GM23248 (cell line): Measurements from ENCODE around the gene STAB2. TPM values are rescaled to one million over a fixed set of nuclear protein-coding genes. Genes with fewer than 3 reads are reported as not detected.

Experiments used
- DNase-seq: peaks from one replicate; pipeline ENCODE4 v3.0.0-alpha.2; 2015
- H2AFZ ChIP-seq: fragments of 200-600 bp; sonication (generic); 2 replicates; pipeline ENCODE4 v1.6.1; 2016; ENCODE audit warnings: antibody characterized with exemption
- H3F3A ChIP-seq: fragments of 200-600 bp; sonication (generic); 2 replicates; pipeline ENCODE4 v1.6.1; 2016; ENCODE audit warnings: mild to moderate bottlenecking, antibody characterized with exemption, mixed run types; ENCODE audit not compliant: insufficient read depth
- H3K27ac ChIP-seq: fragments of 200-600 bp; sonication (generic); 2 replicates; pipeline ENCODE4 v1.5.1; 2016; ENCODE audit warnings: mild to moderate bottlenecking
- H3K27me3 ChIP-seq: fragments of 200-600 bp; sonication (generic); replicated peaks from 2 replicates; pipeline ENCODE4 v1.6.1; 2016; ENCODE audit warnings: mild to moderate bottlenecking; ENCODE audit not compliant: insufficient read depth
- H3K36me3 ChIP-seq: fragments of 200-600 bp; sonication (generic); 2 replicates; pipeline ENCODE4 v1.6.1; 2016; ENCODE audit warnings: low read depth, mild to moderate bottlenecking
- H3K4me1 ChIP-seq: fragments of 200-600 bp; sonication (generic); 2 replicates; pipeline ENCODE4 v1.6.1; 2016; ENCODE audit warnings: mild to moderate bottlenecking; ENCODE audit not compliant: insufficient read depth
- H3K4me2 ChIP-seq: fragments of 200-600 bp; sonication (generic); one replicate; pipeline ENCODE4 v1.6.1; 2016; ENCODE audit warnings: mild to moderate bottlenecking; ENCODE audit not compliant: unreplicated experiment
- H3K4me3 ChIP-seq: fragments of 200-600 bp; sonication (generic); 2 replicates; pipeline ENCODE4 v1.5.1; 2016; ENCODE audit warnings: mild to moderate bottlenecking
- H3K79me2 ChIP-seq: fragments of 200-600 bp; sonication (generic); 2 replicates; pipeline ENCODE4 v1.6.1; 2016; ENCODE audit warnings: mild to moderate bottlenecking; ENCODE audit not compliant: insufficient read depth
- H3K9ac ChIP-seq: fragments of 200-600 bp; sonication (generic); 2 replicates; pipeline ENCODE4 v1.6.1; 2016; ENCODE audit warnings: mild to moderate bottlenecking
- H3K9me2 ChIP-seq: fragments of 200-600 bp; sonication (generic); 2 replicates; pipeline ENCODE4 v1.6.1; 2016; ENCODE audit warnings: mixed run types, mild to moderate bottlenecking, moderate library complexity; ENCODE audit not compliant: insufficient read depth
- H3K9me3 ChIP-seq: fragments of 200-600 bp; sonication (generic); one replicate; pipeline ENCODE4 v1.6.1; 2017; ENCODE audit warnings: low read depth
- H4K20me1 ChIP-seq: fragments of 200-600 bp; sonication (generic); 2 replicates; pipeline ENCODE4 v1.6.0; 2016; ENCODE audit not compliant: insufficient read depth
- EZH2 ChIP-seq: fragments of 200-600 bp; sonication (generic); IDR thresholded peaks from 2 replicates; pipeline ENCODE4 v1.6.1; 2018; ENCODE audit warnings: antibody characterized with exemption, mild to moderate bottlenecking; ENCODE audit not compliant: insufficient read depth, poor library complexity, severe bottlenecking
- EZH2phosphoT487 ChIP-seq: fragments of 200-600 bp; sonication (generic); IDR thresholded peaks from 2 replicates; pipeline ENCODE4 v1.6.1; 2018; ENCODE audit warnings: antibody characterized with exemption, moderate library complexity, mild to moderate bottlenecking, low read depth; ENCODE audit not compliant: insufficient read depth
- WGBS, 2 experiments: methylation state at CpG; one replicate each; pipeline ENCODE4 v1.1.6; 2015 to 2017; ENCODE audit warnings: low lambda C conversion rate in 2 of 2, low coverage in 1 of 2; ENCODE audit errors: missing lambda C conversion rate in 2 of 2; 5-methylcytosine and 5-hydroxymethylcytosine counted together
- in situ Hi-C: fragments of 300-500 bp; cut with MboI; formaldehyde crosslinking; loops from 2 replicates; pipeline ENCODE4 v1.15.0; 2020
- polyA plus RNA-seq: library from polyadenylated mRNA; unstranded; fragments of >200 nt; fragmentation: Nextera tagmentation; extraction: Ambion mirVana; gene quantifications from 2 replicates; pipeline ENCODE4 v1.2.1, GENCODE V29; 2016
- total RNA-seq: library from RNA; depleted of rRNA; stranded (reverse); fragments of >200 nt; shearing (Covaris generic); gene quantifications from 2 replicates; pipeline ENCODE4 v1.2.3, GENCODE V29; 2014

The STAB2 gene
- total and polyA plus RNA-seq, 2 experiments from 2014 or later: not detected

GRCh38 chr12:103751171-103751570 is 164.1 kb downstream of the STAB2 start:
- DNase-seq: no peak
- Histone ChIP-seq H2AFZ (no peak overlapping the region), H4K20me1 (no peaks in the 10 kb centered on the region), H3K27me3 (no peaks in the 10 kb centered on the region), H3K4me1 (no peaks in the 10 kb centered on the region), H3K9me2 (no peaks in the 10 kb centered on the region), H3K4me2 (no peak overlapping the region), H3F3A (no peaks in the 10 kb centered on the region), H3K9ac (no peak overlapping the region), H3K36me3 (no peaks in the 10 kb centered on the region), H3K9me3 (no peaks in the 10 kb centered on the region), H3K79me2 (no peaks in the 10 kb centered on the region), H3K27ac (no peak overlapping the region), H3K4me3 (no peak overlapping the region)
- in situ Hi-C loops: no loop called here
- WGBS, 2 experiments: 72% methylated on average over 1 of the region's 1 CpG
- TF ChIP-seq EZH2phosphoT487 (no peak), EZH2 (no peak)

- WGBS, 2 experiments: 21 to 22% methylated on average over 2 of the region's 2 CpGs
These were observed 164.5 kb downstream of the STAB2 start for GRCh38 chr12:103751600-103751999.

GRCh38 chr12:103755425-103755824 is 168.4 kb downstream of the STAB2 start:
- Histone ChIP-seq H3K9me3 (no peaks in the 10 kb centered on the region), H4K20me1 (no peaks in the 10 kb centered on the region), H3K4me3 (no peak overlapping the region), H3K27me3 (no peaks in the 10 kb centered on the region), H3K27ac (no peak overlapping the region), H3K9me2 (no peaks in the 10 kb centered on the region), H3K4me1 (no peaks in the 10 kb centered on the region), H2AFZ (no peak overlapping the region), H3K79me2 (no peaks in the 10 kb centered on the region), H3K4me2 (no peak overlapping the region), H3F3A (no peaks in the 10 kb centered on the region), H3K9ac (no peak overlapping the region), H3K36me3 (no peaks in the 10 kb centered on the region)
- in situ Hi-C loops: no loop called here
- TF ChIP-seq EZH2 (no peak), EZH2phosphoT487 (no peak)
- WGBS, 2 experiments: 44 to 57% methylated on average over 3 of the region's 3 CpGs
- no peak for DNase-seq

More at GRCh38 chr12:103751600-103751999, 164.5 kb downstream of the STAB2 start:
- Histone ChIP-seq H3F3A (no peaks in the 10 kb centered on the region), H3K9ac (no peak overlapping the region), H3K4me1 (no peaks in the 10 kb centered on the region), H2AFZ (no peak overlapping the region), H3K79me2 (no peaks in the 10 kb centered on the region), H3K27me3 (no peaks in the 10 kb centered on the region), H3K36me3 (no peaks in the 10 kb centered on the region), H3K9me2 (no peaks in the 10 kb centered on the region), H3K27ac (no peak overlapping the region), H3K4me2 (no peak overlapping the region), H3K9me3 (no peaks in the 10 kb centered on the region), H4K20me1 (no peaks in the 10 kb centered on the region), H3K4me3 (no peak overlapping the region)
- DNase-seq: peak; percentile 31
- in situ Hi-C loops: no loop called here
- TF ChIP-seq EZH2 (no peak), EZH2phosphoT487 (no peak)

- Histone ChIP-seq H3K9me3 (no peaks in the 10 kb centered on the region), H3K36me3 (no peaks in the 10 kb centered on the region), H3K79me2 (no peaks in the 10 kb centered on the region), H2AFZ (no peak overlapping the region), H3K9ac (no peak overlapping the region), H3F3A (no peaks in the 10 kb centered on the region), H3K4me3 (no peak overlapping the region), H3K4me1 (no peaks in the 10 kb centered on the region), H3K27ac (no peak overlapping the region), H3K27me3 (no peaks in the 10 kb centered on the region), H4K20me1 (no peaks in the 10 kb centered on the region), H3K4me2 (no peak overlapping the region), H3K9me2 (no peaks in the 10 kb centered on the region)
- no peak for DNase-seq
- TF ChIP-seq EZH2 (no peak), EZH2phosphoT487 (no peak)
- WGBS, 2 experiments: 86 to 92% methylated on average over 5 of the region's 5 CpGs
- in situ Hi-C loops: no loop called here
These were observed 169.4 kb downstream of the STAB2 start for GRCh38 chr12:103756443-103756842.

GRCh38 chr12:103757248-103757647 is 170.2 kb downstream of the STAB2 start:
- 74 to 86% methylated on average over 1 of the region's 1 CpG for WGBS, 2 experiments
- TF ChIP-seq EZH2 (no peak), EZH2phosphoT487 (no peak)
- DNase-seq: no peak
- no peaks in the 10 kb centered on the region for H3K9me3 ChIP-seq
- no peaks in the 10 kb centered on the region for H3K79me2 ChIP-seq
- no peaks in the 10 kb centered on the region for H4K20me1 ChIP-seq
- no peaks in the 10 kb centered on the region for H3K4me1 ChIP-seq
- H3F3A ChIP-seq: no peaks in the 10 kb centered on the region
- no peak overlapping the region for H3K4me3 ChIP-seq
- no peak overlapping the region for H2AFZ ChIP-seq
- no peak overlapping the region for H3K9ac ChIP-seq
- H3K27ac ChIP-seq: no peak overlapping the region
- in situ Hi-C loops: no loop called here
- H3K4me2 ChIP-seq: no peak overlapping the region
- no peaks in the 10 kb centered on the region for H3K27me3 ChIP-seq
- H3K9me2 ChIP-seq: no peaks in the 10 kb centered on the region
- no peaks in the 10 kb centered on the region for H3K36me3 ChIP-seq
